ENCODE measurements around the gene OSBPL10.

Gene OSBPL10

DNA sequence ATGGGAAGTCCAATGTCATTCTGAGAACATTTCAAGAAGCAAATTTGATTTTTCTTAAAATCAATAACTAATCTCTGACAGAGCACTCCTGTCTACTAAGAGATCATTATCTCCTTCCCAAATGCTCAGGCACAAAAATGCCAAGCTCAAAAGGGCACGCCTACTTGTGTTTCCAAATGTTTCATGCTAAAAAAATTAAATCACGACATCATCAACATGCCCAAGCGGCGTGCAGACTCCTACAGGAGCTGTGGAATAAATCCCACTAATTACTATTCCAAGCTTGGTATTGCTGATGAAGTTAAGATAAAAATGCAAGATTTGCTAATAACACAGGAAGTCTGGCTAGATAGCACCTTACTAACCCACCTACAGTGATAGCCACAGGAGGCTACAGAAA, 140.8 kb downstream of the OSBPL10 start:
- no peak for DNase-seq

DNA sequence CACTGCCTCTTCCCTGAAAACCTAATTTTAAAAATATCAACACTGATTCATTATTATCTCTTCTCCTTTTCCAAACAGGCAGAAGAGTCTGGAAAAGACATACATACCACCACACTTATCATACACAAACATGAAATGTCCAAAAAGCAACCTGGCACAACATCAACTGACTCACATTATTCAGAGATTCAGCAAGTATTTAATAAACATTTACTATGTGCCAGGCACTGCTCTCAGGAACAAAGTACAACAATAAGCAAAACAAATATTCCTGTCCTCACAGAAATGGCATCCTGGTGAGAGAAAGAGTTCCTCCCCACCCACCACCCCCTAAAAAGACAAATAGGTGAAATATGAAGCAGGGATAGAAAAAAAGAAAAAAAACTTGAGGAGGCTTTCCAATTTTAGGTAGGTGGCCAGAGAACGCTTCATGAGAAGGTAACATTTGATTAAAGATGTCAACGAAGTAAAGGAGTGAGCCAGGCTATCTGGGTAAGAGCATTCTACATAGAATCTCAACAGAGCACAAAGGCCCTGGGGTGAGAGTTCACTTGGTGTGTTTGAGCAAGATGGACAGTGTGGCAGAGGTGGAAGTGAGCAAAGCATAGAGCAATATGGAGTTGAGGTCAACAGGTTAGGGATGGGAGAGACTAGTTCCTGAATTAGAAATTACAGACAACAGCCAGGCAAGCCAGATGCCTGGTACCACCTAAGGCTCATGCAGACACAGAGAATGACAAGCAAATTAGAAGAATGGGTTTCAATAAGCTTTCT, 141.7 kb downstream of the OSBPL10 start:
- no peak for DNase-seq

DNA sequence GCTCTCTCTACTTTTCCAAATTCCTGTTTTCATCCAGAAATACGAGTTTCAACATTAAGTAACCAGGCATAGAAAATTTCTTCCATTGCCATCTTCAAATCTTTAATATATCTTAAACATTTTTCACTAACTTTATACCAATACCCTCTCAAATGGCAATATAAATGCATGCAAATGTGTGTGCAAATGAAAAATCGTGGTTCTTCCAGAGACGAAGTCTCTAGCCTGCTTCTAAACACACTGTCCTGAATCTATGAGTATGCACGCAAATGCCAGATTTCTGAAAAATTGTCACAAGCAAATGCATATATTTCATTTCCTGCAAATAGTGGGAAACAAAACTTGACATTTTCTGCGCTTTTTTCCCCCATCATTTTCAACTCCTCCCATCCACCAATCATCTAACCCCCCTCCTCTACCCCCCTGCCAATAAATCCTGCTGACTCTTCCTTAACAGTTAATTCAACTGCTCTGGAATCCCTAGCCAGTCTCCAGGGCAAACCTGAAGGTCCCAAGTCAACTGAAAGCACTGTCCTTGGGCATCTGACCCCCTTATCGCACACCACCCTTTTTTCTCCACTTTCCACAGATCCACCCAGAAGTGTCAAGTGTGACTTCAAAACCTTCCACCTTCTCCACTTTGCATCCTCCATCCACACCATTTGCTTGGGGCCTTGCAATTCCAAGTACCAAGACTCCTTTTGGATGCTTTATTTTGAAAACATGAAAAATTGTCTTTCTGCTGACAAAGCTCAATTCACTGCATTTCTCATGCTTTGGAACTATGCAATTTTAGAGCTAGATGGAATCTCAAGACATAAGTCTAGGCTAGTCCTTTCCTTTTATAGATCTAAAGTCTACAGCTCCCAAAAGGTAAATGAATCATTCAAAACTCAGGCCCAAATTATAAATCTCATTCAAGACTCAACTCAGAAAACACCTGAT, 144.7 kb downstream of the OSBPL10 start:
- no peak for DNase-seq

DNA sequence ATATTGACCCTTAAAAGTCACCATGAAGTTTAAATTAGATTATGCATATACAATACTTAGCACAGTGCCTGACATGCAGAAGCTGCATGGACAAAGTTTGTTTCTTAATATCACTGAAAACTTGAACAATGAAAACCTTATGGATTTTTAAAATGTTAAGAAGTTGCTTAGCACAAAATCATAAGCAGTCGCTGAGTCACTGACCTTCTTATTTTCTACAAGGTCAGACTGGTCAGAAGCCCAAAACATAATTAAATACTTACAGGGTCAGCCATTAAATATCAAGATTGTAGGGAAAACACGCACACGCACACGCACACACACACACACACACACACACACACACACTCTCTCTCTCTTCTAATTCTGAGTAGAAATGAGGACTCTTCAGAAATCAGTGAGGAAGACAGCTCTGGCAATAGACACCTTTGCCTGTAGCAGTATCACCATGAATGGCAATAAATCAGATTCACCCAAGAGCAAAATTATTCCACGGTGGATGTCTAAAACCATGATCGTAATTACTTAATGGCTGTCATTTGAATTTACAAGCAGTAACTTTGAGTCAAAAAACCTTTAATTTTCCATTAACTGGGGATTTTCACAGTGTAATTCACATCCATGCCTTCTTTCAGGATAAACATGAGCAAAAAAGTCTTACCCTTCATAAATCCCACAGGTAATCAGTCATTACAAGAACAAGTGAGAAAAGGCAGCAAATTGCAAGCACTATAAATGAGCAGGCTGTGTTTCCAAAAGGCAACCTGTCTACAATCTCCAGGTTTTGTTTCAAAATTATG, 147.5 kb downstream of the OSBPL10 start:
- DNase-seq = no peak

DNA sequence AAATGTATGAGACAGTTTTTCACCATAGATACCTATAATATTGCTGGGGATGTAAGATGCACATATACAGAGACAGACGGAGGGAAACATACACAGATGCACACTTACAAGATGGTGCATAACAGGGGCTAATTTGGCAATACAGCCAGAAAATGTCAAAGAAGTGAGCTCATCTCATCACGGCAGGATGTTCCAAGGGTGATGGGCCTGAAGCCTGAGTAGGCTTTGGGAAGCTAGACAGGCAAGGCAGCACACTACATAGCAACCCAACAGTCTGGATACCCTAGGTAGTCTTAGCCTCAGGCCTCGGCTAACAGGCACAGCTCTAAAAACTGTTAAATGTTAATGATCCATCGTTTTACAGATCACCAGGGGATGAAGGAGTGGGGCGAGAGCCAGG, 148.5 kb downstream of the OSBPL10 start:
- DNase-seq = no peak

DNA sequence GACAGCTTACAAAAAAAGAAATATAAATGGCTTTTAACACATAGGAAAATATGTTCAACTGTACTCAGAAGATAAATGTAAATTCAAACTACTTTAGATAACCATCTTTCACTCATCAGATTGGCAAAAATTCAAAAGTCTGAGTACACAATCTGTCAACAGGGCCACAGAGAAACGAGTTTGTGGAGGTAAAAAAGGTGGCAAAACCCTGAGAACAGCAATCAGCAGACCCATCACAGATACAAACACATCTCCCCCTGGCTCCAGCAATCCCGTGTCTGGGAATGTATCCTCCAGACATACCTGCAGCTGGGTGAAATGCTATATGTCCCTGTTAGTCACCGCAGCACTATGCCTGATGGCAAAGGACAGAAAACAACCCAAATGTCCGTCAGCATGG, 149.5 kb downstream of the OSBPL10 start:
- DNase-seq = no peak

DNA sequence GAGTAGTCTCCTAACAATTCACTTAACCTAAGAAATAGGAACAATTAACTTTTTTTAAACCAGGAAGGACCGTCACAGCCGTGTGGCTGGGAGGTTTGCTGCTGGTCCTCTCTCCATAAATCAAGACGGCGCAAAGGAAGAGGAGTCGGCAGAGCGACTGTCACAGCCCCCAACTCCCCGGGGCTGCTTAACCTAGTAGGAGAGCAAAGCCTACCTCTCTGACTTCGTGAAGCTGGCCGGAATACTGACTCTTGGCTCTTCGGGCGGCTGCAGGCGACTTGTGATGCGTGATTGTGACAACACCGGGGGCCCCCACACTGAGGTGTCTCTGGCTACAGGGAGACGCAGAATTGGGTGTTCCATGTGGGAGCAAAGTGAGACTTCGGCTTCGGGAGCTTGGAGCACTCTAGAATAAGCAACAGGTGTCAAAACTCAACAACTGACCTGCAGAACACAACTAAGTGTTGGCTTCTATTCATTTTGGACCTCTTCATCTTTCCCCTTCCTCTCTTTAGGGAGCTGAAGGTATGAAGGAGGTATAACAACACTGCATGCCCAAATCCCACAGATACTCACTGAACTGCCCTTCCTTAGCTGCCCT, 151.1 kb downstream of the OSBPL10 start:
- DNase-seq = no peak

DNA sequence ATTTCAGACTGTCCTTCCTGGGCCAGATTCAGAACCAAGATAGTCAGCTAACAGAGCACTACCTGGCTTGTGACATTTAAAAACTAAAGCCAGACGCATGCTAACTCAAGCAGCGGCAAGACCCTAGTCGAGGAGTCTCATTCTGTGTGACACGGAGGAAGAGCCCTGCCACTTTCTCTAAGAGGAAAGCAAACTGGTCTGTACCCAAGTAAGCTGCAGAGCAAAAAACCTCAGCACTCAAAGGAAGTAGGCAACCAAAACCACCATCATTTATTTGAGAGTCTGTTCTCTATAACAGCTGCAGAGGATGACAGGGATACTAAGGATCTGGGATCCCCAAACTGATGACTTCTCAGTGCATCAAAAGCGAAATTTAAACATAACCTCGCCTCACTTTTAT, 152.1 kb downstream of the OSBPL10 start:
- DNase-seq = no peak

DNA sequence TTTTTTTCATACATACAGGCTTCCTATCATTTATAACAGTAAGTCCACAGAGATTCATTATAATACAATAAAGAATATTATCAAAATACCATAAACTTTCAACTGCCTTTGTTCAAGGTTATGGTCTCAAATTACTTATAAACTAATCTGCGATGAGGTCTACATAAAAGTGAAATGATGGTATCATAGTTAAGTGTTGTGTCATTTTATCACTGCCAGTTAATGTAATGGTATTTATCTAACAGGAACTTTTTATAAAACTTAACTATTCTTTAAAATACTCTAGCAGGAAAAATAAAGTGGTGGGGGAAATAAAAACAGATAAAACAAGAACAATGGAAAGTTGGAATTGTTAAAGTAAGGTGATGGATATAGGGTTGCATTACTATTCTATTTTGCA, 153.1 kb downstream of the OSBPL10 start:
- DNase-seq = no peak

DNA sequence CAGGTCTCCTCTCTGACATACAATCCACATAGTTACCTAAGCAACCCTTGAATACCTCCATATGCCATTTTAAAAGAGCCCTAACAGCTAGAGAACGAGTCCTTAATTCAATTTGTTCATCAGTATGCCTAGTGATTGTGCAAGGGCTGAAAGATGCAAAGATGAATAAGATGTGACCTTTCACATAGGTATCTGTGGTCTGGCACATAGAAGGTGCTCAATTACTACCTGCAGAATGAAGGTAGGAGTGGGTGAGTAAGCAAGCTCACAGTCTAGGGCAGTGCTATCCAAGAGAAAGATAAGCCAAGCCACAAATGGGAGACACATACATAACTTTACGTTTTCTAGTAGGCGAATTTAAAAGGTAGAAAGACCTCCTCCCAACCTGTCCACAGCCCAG, 157.9 kb downstream of the OSBPL10 start:
- no peak for DNase-seq

DNA sequence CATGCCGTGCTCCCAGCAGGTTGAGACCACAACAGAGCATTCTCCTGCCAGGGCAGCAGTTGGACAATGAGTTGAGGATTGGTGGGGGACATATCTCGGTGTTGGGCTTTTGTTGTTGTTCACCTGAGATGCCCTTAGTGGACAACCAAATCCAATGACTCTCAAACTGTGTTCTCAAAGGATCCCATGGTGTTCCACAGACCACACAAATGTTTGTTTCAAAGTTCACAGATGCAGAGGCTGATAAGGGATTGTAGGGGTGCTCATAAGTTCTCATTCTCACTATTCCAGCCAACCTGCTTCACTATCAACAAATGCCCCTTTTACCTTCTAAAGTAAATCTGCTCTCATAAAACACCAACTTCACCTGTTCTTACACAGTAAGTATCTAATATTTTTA, 159.9 kb downstream of the OSBPL10 start:
- DNase-seq = no peak

DNA sequence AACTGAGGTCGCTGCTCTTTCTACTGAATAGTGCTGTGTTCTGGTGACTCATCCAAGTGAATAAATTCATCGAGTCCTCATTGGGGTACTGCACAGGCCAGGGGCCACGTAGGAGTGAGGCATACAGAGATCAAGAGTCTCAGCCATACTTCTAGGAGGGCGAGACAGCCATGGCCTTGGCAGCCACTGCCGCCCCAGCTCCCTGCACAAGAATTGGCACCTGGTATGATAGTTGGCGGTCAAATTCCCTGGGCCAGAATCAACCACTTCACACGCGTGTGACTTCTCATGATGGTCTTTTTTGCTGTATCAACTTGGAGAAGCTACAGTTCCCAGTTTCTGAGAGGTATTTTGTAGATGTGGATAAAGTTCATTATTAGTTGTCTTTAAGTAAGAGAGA, 161.6 kb downstream of the OSBPL10 start:
- no peak for DNase-seq

DNA sequence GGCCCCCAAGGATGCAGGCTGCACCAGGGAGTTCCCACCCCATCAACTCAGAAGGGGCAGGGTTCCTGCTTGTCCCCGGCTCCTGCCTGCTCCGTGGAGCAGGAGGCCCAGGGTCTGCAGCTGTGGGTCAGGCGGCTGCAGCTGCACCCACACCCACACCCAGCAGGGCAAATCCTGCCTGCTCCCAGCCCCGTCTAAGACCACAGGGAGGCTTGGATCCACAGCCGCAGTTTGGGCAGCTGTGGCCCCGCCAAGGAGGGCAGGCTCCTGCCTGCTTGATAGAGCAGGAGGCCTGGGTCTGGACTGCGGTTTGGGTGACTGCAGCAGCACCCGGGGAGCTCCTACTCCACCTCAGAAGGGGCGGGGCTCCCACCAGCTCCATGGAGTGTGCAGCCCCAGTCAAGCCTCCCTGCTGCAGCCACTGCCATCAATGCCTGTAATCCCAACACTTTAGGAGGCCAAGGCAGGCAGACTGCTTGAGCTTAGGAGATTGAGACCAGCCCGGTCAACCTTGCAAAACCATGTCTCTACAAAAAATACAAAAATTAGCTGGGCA, 163.6 kb downstream of the OSBPL10 start:
- DNase-seq = no peak

DNA sequence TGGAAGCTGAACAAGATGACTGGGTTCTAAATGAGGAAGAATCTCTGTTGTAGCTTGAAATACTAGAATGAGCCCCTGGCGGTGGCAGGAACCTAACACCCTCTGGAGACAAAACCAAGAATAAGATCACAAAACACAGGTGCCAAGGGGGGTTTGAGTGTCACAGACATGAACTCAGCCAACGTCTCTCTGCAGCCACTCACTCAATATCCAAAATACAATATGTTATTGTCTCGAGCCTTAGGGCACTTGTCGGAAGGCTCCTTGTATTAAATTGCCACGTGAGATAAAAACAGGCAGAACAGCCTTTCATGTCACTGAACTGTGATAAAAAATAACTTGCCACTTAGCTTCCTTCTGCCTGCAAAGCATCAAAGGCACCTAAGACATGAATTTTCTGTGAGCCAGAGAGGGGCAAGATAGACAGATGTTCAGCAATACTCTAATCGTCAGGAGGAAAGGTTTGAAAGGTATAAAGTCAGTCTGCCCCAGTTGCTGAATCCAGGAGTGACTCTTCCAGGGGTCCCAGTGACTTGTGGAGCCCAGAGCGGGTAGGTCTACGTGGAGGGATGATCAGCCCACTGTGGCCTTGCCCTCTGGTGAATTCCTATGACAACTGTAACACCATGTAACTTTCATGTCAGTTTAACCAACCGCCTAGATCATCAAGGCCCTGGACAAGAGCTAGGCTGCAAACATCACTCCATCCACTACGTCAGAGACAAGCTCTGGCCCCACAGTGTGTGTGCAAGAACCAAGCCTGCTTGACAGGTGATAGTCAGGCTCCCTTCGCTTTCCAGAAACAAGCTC, 165.2 kb downstream of the OSBPL10 start:
- no peak for DNase-seq

DNA sequence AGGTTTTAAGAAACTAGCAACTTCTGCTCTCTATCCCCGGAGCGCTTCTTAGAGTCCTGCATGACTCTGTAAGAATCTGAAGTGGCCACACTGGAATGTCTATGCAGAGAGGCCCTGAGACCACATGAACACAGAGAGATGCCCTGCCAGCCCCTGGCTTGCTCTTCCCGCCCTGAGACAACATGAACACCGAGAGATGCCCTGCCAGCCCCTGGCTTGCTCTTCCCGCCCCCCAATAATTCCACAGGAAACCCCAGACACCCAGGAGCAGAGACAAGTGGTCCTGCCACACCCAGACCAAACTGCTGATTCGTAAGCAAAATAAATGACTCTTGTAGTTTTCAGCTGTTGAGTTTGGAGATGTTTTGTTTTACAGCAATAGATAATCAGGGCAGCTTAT, 166.1 kb downstream of the OSBPL10 start:
- no peak for DNase-seq

DNA sequence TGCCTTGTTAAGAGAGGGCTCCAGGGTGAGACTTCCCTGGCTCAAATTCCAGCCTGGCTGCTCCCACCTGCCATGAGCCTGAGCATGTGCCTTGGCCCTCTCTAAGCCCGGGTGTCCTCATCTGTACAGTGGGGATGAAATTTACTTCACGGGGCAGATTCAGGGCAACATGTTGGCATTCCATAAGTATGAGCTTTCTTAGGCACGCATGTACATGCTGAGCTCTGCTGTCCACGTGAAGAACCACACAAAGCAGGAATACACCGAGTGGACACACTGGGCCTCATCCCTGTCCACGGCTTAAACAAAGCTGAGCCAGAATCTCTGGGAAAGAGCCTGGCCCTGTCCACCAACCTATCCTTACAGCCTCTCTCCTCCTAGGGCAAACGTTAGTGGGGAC, 167.4 kb downstream of the OSBPL10 start:
- no peak for DNase-seq

DNA sequence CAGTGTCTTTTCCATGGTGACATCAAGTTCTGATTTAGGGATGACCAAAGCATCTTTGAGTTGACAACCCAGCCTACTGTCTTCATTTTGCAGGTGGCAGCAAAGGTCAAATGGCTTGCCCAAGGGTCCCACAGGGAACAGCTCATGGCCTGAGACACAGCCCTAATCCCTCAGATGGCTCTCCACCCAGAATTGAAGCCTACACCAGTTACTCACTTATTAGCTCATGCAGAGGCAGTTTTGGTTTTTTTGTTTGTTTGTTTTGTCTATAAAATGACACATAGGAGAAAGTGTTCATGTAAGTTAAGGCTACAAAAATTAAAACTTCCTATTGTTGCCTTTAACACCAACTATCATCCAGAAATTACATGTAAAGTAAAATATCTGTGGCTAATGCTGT, 167.9 kb downstream of the OSBPL10 start:
- no peak for DNase-seq

DNA sequence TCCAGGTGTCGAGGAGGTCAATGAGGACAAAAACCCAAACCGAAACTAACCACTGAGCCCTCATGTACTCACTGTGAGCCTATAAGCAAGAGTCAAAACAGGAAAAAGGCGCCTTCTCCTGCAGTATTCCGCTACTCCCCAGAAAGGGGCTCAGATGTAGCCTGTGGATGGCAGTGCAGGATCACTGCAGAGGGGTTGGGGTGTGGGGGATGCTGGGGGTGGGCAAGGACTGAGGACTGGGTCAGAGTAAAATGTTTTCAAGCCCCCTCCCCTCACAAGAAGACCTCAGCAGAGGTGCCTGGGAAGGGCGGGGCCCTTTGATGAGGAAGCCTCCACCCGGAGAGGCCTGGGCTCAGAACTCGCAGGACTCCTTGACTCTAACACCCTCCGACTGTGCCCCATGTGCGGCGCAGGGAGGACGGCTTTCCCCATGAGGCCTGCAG, 170.1 kb downstream of the OSBPL10 start:
- no peak for DNase-seq

DNA sequence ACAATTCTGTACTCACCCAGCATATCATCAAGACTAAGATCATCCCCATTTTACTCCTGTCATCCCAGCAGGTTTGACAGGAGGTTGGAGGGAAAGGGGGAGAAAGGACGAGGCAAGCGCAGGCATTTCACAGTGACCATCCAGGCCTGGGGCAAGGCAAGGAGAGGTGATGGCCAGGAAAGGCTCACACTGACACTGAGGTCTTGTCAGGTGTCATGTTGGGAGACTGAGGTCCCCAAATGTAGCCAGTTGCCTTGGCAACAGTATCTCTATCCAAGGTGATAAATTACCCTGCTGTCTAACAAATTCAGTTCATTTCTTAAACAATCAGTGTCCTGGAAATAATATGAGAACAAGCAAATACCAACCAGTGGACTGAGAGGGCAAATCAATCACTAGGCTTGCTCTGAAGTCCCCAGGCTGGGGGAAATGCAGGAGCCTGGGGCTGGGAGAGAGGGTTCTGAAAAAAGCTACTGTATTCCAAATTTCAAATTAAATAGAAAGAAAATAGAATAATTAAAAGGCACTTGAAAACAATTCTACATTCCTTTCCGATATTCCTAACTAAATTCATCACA, 172.8 kb downstream of the OSBPL10 start:
- no peak for DNase-seq

DNA sequence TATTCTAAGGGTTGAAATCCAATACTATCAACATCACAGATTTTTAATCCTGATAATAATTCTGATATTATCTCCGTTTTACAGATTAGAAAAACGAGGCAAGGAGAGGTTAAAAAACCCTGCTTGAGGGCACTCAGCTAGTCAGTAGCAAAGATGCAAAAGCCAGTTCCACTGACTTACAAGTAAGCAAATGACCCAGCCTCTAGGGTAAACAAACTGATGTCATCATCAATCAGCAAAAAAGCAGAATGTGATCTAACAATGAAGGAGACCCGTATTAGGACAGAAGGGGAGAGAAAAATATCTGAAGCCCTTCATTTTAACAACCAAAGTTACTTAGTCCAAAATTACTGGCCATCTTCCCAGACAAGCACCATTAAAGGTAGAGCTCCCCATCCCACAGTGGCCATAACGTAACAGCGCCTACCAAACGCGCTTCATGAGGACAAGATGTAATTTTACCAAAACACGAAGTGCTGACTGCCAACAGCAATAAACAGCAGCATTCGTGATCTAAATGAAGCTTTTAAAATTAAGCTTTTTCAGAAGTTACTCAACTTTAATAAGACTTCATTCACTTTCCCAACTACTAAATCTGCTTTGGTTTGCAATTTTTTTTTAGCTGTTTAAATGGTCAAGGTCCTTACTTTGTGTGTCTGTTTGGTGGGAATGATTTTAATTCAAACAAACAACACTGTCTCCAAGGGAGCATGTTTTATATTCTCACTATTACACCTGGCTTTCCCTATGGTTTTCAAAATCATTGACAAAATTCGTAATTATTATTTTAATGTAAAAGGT, 176.6 kb downstream of the OSBPL10 start:
- DNase-seq = no peak
